A673 (cell line): ENCODE data around the gene RUNDC1. TPM values are rescaled to one million over a fixed set of nuclear protein-coding genes. Genes with fewer than 3 reads are reported as not detected.

ENCODE experiments used
- BruUV-seq: library from RNA; stranded (reverse); fragments of 400-500 nt; replicated peaks from 2 replicates; lab custom pipeline; 2021; lab: Mats Ljungman, UMichigan
- CTCF ChIA-PET: fragments of 300-600 bp; sonication (Branson Sonifier 250); formaldehyde crosslinking; loops from one replicate; lab custom pipeline; 2022; ENCODE audit warnings: antibody characterized with exemption; lab: Charles Lee
- POLR2A ChIA-PET: fragments of 300-600 bp; sonication (Branson Sonifier 250); formaldehyde crosslinking; loops from one replicate; lab custom pipeline; 2022; ENCODE audit warnings: antibody characterized with exemption; ENCODE audit not compliant: low non-redundant PET; lab: Charles Lee
- DNase-seq: peaks from one replicate; pipeline ENCODE4 v3.0.0-alpha.2; 2015; ENCODE audit warnings: low spot score
- H3K27ac ChIP-seq: fragments of 200-600 bp; sonication (generic); 2 replicates; pipeline ENCODE4 v1.5.1; 2016; ENCODE audit warnings: mixed run types, low read depth, mild to moderate bottlenecking, mixed read lengths, antibody characterized with exemption, low read length; ENCODE audit not compliant: poor library complexity, severe bottlenecking
- H3K27me3 ChIP-seq: fragments of 200-600 bp; sonication (generic); replicated peaks from 2 replicates; pipeline ENCODE4 v1.6.1; 2017; ENCODE audit warnings: mixed run types, low read depth, mild to moderate bottlenecking, mixed read lengths, antibody characterized with exemption, low read length; ENCODE audit not compliant: insufficient read depth, poor library complexity
- H3K36me3 ChIP-seq: fragments of 200-600 bp; sonication (generic); 2 replicates; pipeline ENCODE4 v1.6.1; 2016; ENCODE audit warnings: mixed run types, mild to moderate bottlenecking, mixed read lengths, antibody characterized with exemption, low read length; ENCODE audit not compliant: insufficient read depth, poor library complexity, severe bottlenecking
- H3K4me1 ChIP-seq: fragments of 200-600 bp; sonication (generic); 2 replicates; pipeline ENCODE4 v1.6.1; 2017; ENCODE audit warnings: mixed run types, mild to moderate bottlenecking, mixed read lengths, antibody characterized with exemption, low read length; ENCODE audit not compliant: insufficient read depth, poor library complexity, severe bottlenecking
- H3K4me3 ChIP-seq: fragments of 200-600 bp; sonication (generic); 2 replicates; pipeline ENCODE4 v1.5.1; 2016; ENCODE audit warnings: low read depth, mixed run types, mild to moderate bottlenecking, mixed read lengths, low read length; ENCODE audit not compliant: poor library complexity, severe bottlenecking
- H3K9me3 ChIP-seq: fragments of 200-600 bp; sonication (generic); 2 replicates; pipeline ENCODE4 v1.6.1; 2016; ENCODE audit warnings: mixed run types, low read depth, mild to moderate bottlenecking, mixed read lengths, antibody characterized with exemption, low read length; ENCODE audit not compliant: poor library complexity, severe bottlenecking
- CTCF ChIP-seq: fragments of 300-800, 200-600 bp; sonication (generic); conservative IDR thresholded peaks from 2 replicates; pipeline ENCODE4 v1.5.1; 2017; ENCODE audit warnings: low read depth, mild to moderate bottlenecking, antibody characterized with exemption, low read length, moderate library complexity, mixed read lengths
- EZH2 ChIP-seq: fragments of 200-600 bp; sonication (generic); IDR thresholded peaks from 2 replicates; pipeline ENCODE4 v1.6.1; 2017; ENCODE audit warnings: borderline replicate concordance, low read depth, mild to moderate bottlenecking, mixed read lengths, antibody characterized with exemption, low read length; ENCODE audit not compliant: poor library complexity, severe bottlenecking
- intact Hi-C: fragments of 100-400 bp; cut with micrococcal nuclease; formaldehyde crosslinking; loops from one replicate; pipeline ENCODE4 v1.10.0; 2022; ENCODE audit not compliant: unreplicated experiment
- total RNA-seq: library from RNA; stranded (reverse); gene quantifications from 2 replicates; pipeline ENCODE4 v1.2.3, GENCODE V29; 2021

The RUNDC1 gene
- total RNA-seq, 1 experiment from 2014 or later: 8.0 TPM

- BruUV-seq: no TSS peak
- Histone ChIP-seq H3K27me3 (no peaks in the 10 kb centered on the region), H3K36me3 (peaks cover 16% of the 10 kb centered on the region), H3K27ac (no peak overlapping the region), H3K4me3 (no peak overlapping the region), H3K4me1 (no peaks in the 10 kb centered on the region), H3K9me3 (no peaks in the 10 kb centered on the region)
- no peak for TF ChIP-seq CTCF
- TF ChIP-seq EZH2: no peak
- ChIA-PET CTCF (no interaction called here), POLR2A (no interaction called here)
- intact Hi-C loops: no loop called here
- DNase-seq: no peak
These were observed 4.9 kb downstream of the RUNDC1 start for GRCh38 chr17:42985225-42985624.

GRCh38 chr17:42989141-42989540 lies 8.8 kb downstream of the RUNDC1 start:
- Histone ChIP-seq H3K9me3 (no peaks in the 10 kb centered on the region), H3K4me1 (no peaks in the 10 kb centered on the region), H3K36me3 (peaks cover 16% of the 10 kb centered on the region), H3K27me3 (no peaks in the 10 kb centered on the region), H3K4me3 (no peak overlapping the region), H3K27ac (no peak overlapping the region)
- intact Hi-C loops: no loop called here
- ChIA-PET POLR2A (no interaction called here), CTCF (no interaction called here)
- TF ChIP-seq CTCF (no peak), EZH2 (no peak)
- DNase-seq: no peak
- no TSS peak for BruUV-seq

DNA sequence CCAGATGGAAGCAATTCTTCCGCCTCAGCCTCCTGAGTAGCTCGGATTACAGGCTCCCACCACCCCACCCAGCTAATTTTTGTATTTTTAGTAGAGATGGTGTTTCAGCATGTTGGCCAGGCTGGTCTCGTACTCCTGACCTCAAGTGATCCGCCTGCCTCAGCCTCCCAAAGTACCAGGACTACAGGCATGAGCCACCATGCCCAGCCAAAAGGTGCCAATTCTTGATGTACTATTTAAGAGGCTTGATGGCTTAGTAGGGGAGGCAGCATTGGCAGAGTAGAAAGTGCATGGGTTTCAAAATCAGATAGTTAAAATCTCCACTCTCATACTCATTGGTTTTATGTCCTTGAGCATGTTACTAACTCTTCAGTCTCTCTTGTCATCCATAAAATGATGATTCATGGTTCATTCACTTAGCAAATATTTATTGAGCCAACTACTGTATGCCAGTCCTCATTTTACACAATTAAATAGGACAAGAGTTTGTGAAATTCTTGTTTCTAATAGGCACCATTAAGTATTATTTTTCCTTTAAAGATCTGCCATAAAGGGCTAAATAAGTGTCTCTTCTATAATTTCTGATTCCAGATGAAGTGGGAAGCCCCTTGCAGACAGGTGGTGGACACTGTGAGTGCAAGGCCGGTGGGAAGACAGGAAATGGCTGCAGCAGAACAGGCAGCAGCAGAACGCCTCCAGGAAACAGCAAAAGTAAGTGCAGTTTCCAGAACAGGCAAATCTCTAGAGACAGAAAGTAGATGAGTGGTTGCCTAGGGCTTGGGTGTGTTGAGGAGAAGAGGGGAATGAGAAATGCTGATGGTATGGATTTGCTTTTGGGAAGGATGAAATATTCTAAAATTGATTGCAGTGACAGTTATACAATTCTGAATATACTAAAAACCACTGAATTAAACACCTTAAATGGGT lies 9.6 kb downstream of the RUNDC1 start:
- CTCF ChIA-PET: no interaction called here
- Histone ChIP-seq H3K9me3 (no peaks in the 10 kb centered on the region), H3K4me1 (no peaks in the 10 kb centered on the region), H3K27ac (no peak overlapping the region), H3K4me3 (no peak overlapping the region), H3K36me3 (peaks cover 16% of the 10 kb centered on the region), H3K27me3 (no peaks in the 10 kb centered on the region)
- intact Hi-C loops: no loop called here
- no TSS peak for BruUV-seq
- POLR2A ChIA-PET: no interaction called here
- DNase-seq: no peak
- no peak for TF ChIP-seq EZH2
- no peak for TF ChIP-seq CTCF
